Progenitor cell of endocrine pancreas (in vitro differentiated cells): Measurements from ENCODE around the gene RELT. TPM values are rescaled to one million over a fixed set of nuclear protein-coding genes. Genes with fewer than 3 reads are reported as not detected.

Experiments used
- DNase-seq: peaks from one replicate; pipeline ENCODE4 v3.0.0; 2021; ENCODE audit warnings: low spot score; ENCODE audit not compliant: unreplicated experiment
- H3K27ac Mint-ChIP-seq: 2 replicates; pipeline ENCODE4 v1.8.0; 2021; ENCODE audit warnings: mild to moderate bottlenecking, moderate library complexity, mixed read lengths
- H3K27me3 Mint-ChIP-seq: 2 replicates; pipeline ENCODE4 v1.8.0; 2021; ENCODE audit warnings: mixed read lengths
- H3K36me3 Mint-ChIP-seq: 2 replicates; pipeline ENCODE4 v1.8.0; 2022; ENCODE audit warnings: mixed read lengths; ENCODE audit not compliant: insufficient read depth
- H3K4me1 Mint-ChIP-seq: 2 replicates; pipeline ENCODE4 v1.8.0; 2021; ENCODE audit warnings: low read depth, mixed read lengths
- H3K4me3 Mint-ChIP-seq: 2 replicates; pipeline ENCODE4 v1.8.0; 2021; ENCODE audit warnings: low read depth, mild to moderate bottlenecking, moderate library complexity, mixed read lengths
- H3K9me3 Mint-ChIP-seq: 2 replicates; pipeline ENCODE4 v1.8.0; 2021; ENCODE audit warnings: low read depth, mixed read lengths
- total RNA-seq: library from RNA; stranded (reverse); gene quantifications from 2 replicates; pipeline ENCODE4 v1.2.1, GENCODE V29; 2021
- TF ChIP-seq, protein P1 (sequence below): fragments of 200-600 bp; sonication (generic); IDR thresholded peaks from one replicate; pipeline ENCODE4 v1.5.0; 2021; ENCODE audit warnings: antibody characterized with exemption, mild to moderate bottlenecking; ENCODE audit not compliant: unreplicated experiment

The RELT gene
- total RNA-seq, 1 donor from 2014 or later, result 5.3 TPM

DNA sequence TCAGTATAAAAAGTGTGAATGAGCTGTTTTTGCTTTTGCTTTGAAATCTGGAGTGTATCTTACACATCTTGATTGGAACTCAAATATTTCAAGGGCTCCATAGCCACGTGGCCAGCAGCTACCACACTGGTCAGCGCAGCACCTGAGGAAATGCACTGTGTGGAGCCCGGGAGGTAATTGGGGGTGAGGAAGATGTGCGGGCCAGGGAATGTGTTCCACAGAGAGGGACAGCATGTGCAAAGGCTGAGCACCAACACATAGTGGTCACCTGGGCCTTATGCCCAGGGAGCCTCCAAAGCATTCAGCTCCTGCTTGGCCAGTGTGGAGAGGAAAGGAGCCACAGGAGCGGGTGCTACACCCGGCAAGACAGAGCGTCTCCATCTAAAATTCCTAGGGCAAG, 20.8 kb downstream of the RELT start:
- TF ChIP-seq, protein P1, sequence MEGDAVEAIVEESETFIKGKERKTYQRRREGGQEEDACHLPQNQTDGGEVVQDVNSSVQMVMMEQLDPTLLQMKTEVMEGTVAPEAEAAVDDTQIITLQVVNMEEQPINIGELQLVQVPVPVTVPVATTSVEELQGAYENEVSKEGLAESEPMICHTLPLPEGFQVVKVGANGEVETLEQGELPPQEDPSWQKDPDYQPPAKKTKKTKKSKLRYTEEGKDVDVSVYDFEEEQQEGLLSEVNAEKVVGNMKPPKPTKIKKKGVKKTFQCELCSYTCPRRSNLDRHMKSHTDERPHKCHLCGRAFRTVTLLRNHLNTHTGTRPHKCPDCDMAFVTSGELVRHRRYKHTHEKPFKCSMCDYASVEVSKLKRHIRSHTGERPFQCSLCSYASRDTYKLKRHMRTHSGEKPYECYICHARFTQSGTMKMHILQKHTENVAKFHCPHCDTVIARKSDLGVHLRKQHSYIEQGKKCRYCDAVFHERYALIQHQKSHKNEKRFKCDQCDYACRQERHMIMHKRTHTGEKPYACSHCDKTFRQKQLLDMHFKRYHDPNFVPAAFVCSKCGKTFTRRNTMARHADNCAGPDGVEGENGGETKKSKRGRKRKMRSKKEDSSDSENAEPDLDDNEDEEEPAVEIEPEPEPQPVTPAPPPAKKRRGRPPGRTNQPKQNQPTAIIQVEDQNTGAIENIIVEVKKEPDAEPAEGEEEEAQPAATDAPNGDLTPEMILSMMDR, result no peak
- H3K4me3 Mint-ChIP-seq, result no peak overlapping the region
- no peaks in the 10 kb centered on the region for H3K27me3 Mint-ChIP-seq
- no peaks in the 10 kb centered on the region for H3K4me1 Mint-ChIP-seq
- no peak overlapping the region for H3K27ac Mint-ChIP-seq
- H3K9me3 Mint-ChIP-seq, result no peaks in the 10 kb centered on the region
- no peak for DNase-seq
- peaks cover 2% of the 10 kb centered on the region for H3K36me3 Mint-ChIP-seq

DNA sequence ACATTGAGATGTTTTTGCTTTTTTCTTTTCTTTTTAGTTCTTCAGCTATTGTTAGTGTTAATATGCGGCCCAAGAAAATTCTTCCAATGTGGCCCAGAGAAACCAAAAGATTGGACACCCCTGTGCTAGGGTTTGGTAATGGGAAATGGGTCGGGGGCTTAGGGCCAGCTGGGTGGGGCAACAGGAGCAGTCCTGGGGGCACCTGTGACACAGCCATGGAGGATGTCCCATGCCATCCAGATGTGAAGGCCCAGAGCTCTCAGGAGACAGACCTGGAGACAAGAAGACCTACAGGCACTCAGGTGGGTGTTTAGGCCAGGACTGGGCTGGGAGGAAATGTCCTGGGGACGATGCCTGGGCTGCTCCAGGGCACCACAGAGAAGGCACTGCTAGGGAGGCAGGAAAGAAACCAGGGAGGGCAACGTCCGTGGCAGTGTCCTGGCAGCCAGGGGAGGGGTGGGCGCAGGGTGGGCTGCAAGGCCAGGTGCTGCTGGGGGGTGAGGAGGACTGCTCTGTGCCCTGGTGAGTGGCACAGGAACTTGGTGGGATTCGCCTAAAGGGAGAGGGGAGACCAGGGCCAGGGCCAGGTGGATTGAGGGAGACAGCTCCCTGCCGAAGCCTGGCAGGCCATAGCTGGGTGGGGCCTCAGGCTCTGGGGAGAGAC, 21.4 kb downstream of the RELT start:
- H3K9me3 Mint-ChIP-seq, result no peaks in the 10 kb centered on the region
- no peaks in the 10 kb centered on the region for H3K27me3 Mint-ChIP-seq
- DNase-seq, result no peak
- no peak overlapping the region for H3K4me3 Mint-ChIP-seq
- H3K36me3 Mint-ChIP-seq, result peaks cover 2% of the 10 kb centered on the region
- TF ChIP-seq, protein P1, result no peak
- H3K4me1 Mint-ChIP-seq, result no peaks in the 10 kb centered on the region
- H3K27ac Mint-ChIP-seq, result peak overlapping the region; percentile 88

DNA sequence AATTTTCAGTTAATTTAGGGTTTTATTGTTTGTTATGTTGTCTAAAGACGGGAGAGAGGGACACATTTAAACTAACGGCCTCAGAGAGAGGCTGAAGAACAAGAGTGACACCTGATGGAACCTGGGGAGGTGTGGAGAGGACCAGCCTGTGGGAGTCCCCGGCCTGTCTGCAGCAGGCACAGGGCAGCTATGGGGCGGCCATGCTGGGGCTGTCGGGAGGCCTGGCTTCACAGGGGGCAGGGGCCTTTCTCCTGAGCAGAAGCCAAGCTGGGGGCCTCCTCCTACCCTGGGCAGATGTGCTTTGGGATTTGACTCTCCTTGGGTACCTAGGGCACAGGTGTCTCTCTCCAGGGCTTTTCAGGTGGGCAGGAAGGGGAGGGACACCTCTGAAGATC, 21.9 kb downstream of the RELT start:
- Mint-ChIP-seq H3K36me3 (peaks cover 2% of the 10 kb centered on the region), H3K9me3 (no peaks in the 10 kb centered on the region), H3K4me1 (no peaks in the 10 kb centered on the region), H3K4me3 (no peak overlapping the region), H3K27me3 (no peaks in the 10 kb centered on the region), H3K27ac (peak overlapping the region; percentile 88)
- TF ChIP-seq, protein P1, result no peak
- no peak for DNase-seq

DNA sequence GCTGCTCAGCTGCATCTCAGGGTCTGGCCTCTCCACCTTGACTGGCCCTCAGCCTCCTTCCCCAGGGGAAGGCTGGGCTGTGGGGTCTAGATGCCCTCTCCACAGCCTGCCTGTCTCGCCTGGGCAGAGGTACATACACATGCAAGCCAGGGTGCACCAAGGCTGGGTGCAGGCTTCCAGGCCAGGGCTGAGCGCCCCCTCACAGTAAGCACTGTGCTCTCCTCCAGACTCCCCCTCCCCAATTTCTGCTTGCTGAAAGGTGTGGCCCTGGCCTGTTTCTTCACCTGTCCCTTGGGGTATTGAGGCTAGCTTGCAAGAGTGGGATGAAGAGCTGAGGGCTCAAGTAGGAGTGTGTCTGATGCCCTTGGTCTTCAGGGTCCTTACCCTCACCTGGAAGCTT, 22.5 kb downstream of the RELT start:
- Mint-ChIP-seq H3K36me3 (peaks cover 2% of the 10 kb centered on the region), H3K9me3 (no peaks in the 10 kb centered on the region), H3K4me3 (no peak overlapping the region), H3K4me1 (no peaks in the 10 kb centered on the region), H3K27ac (no peak overlapping the region), H3K27me3 (no peaks in the 10 kb centered on the region)
- no peak for DNase-seq
- TF ChIP-seq, protein P1, result no peak

DNA sequence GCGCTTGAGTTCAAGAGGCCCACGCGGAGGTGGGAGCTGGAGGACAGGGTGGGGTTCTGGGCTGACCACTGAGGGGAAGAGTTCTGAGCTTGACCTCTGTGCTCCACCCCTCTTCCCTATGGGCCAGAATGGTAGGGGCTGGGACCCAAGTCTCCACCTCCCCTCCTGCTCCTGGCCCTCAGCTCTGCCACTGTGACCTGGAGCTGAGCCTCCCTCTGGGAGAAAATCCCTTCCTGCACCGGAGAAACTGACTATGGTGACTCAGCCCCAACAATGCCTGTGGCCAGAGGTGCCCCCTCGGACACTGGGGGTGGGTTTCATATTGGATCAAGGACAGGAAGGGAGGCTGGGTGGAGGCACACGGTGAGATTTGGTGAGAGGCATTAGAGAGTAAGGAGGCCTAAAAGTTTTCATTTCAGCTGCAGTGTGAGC, 23.0 kb downstream of the RELT start:
- no peaks in the 10 kb centered on the region for H3K9me3 Mint-ChIP-seq
- DNase-seq, result no peak
- peaks cover 2% of the 10 kb centered on the region for H3K36me3 Mint-ChIP-seq
- no peaks in the 10 kb centered on the region for H3K27me3 Mint-ChIP-seq
- H3K4me3 Mint-ChIP-seq, result no peak overlapping the region
- H3K4me1 Mint-ChIP-seq, result no peaks in the 10 kb centered on the region
- peak overlapping the region; percentile 67 for H3K27ac Mint-ChIP-seq
- TF ChIP-seq, protein P1, result no peak
